Measurements from ENCODE around the gene GPC6.

DNA sequence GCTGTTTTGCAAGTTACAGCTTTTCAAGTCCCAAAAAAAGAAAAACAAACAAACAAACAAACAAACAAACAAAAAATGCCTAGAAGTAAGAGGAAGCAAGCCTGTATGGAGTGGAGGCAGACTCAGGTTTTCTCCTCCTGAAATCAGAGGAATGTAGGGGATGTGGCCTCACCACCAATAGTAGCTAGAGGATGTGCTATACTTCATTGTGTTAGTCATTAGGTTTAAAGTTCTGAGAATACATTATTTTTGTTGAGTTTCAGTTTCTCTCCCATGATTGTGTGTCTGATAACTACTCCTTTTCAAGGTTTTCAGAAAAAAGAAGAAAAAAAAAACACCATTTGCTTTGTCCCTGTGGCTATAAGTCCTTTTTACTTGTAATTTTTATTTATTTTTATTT is 524.5 kb downstream of the GPC6 start:
- TF ChIP-seq LEF1 (IDR thresholded peaks at IDR 0.05; ENCODE audit: borderline replicate concordance), result no peak
- TF ChIP-seq FOXK2 (IDR thresholded peaks at IDR 0.05), result no peak
- no peak for TF ChIP-seq ARNT (IDR thresholded peaks at IDR 0.05)
- TF ChIP-seq L3MBTL2 (conservative IDR thresholded peaks at IDR 0.05), result no peak
- no peak for TF ChIP-seq FOXM1 (IDR thresholded peaks at IDR 0.05; ENCODE audit: borderline replicate concordance)
- TF ChIP-seq FOXA1 (IDR thresholded peaks at IDR 0.05), result no peak
- no peak for TF ChIP-seq ELF4 (IDR thresholded peaks at IDR 0.05)
- TF ChIP-seq BHLHE40 (IDR thresholded peaks at IDR 0.05; ENCODE audit: borderline replicate concordance), result no peak
- TF ChIP-seq NFRKB (IDR thresholded peaks at IDR 0.05), result no peak
- TF ChIP-seq TARDBP (IDR thresholded peaks at IDR 0.05), result no peak
- TF ChIP-seq SP1 (IDR thresholded peaks at IDR 0.05), result no peak
